Transverse colon (tissue), 3 donors: ENCODE data around the gene TWF2.

Experiments used
- POLR2A ChIP-seq: fragments of 450-650 bp; IDR thresholded peaks from one replicate; pipeline ENCODE4 v1.6.1; 2016; ENCODE audit warnings: antibody characterized with exemption, mild to moderate bottlenecking, moderate library complexity
- TF ChIP-seq, protein P1 (sequence below), 5 experiments: fragments of 200-600 bp in 3 of 5; fragments of 450-650 bp in 2 of 5; sonication (generic) in 3 of 5; IDR thresholded peaks; 1 replicate in 2 of 5; 2 replicates in 3 of 5; pipeline ENCODE4 v1.5.1; 2016 to 2017; ENCODE audit warnings: antibody characterized with exemption in 5 of 5, inconsistent platforms in 3 of 5, mild to moderate bottlenecking in 2 of 5, moderate library complexity in 1 of 5

- TF ChIP-seq, protein P1, sequence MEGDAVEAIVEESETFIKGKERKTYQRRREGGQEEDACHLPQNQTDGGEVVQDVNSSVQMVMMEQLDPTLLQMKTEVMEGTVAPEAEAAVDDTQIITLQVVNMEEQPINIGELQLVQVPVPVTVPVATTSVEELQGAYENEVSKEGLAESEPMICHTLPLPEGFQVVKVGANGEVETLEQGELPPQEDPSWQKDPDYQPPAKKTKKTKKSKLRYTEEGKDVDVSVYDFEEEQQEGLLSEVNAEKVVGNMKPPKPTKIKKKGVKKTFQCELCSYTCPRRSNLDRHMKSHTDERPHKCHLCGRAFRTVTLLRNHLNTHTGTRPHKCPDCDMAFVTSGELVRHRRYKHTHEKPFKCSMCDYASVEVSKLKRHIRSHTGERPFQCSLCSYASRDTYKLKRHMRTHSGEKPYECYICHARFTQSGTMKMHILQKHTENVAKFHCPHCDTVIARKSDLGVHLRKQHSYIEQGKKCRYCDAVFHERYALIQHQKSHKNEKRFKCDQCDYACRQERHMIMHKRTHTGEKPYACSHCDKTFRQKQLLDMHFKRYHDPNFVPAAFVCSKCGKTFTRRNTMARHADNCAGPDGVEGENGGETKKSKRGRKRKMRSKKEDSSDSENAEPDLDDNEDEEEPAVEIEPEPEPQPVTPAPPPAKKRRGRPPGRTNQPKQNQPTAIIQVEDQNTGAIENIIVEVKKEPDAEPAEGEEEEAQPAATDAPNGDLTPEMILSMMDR (IDR thresholded peaks at IDR 0.05): no peak
- no peak for TF ChIP-seq POLR2A
Measured at GRCh38 chr3:52200981-52201679, 37.8 kb downstream of the TWF2 start.
